ENCODE measurements around the gene STAM. TPM values are rescaled to one million over a fixed set of nuclear protein-coding genes. Genes with fewer than 3 reads are reported as not detected.

The STAM gene
- total and polyA plus RNA-seq, 9 of the 15 experiments (the other 6 are each of a cell fraction or from before 2014, with no cell fraction given): 13.8 to 33.5 (median 26.4) TPM

GRCh38 chr10:17624996-17625395, 19.0 kb upstream of the STAM start (continued):
- no peak for TF ChIP-seq CHCHD3 (CRISPR knock-in tag; IDR thresholded peaks at IDR 0.05)
- no peak for TF ChIP-seq PURB (CRISPR knock-in tag; IDR thresholded peaks at IDR 0.05; ENCODE audit: low read depth)
- no peak for TF ChIP-seq SREBF1 (IDR thresholded peaks at IDR 0.05; ENCODE audit: borderline replicate concordance, low read depth, low read length)
- TF ChIP-seq RBM39 (optimal IDR thresholded peaks at IDR 0.05; ENCODE audit: low read depth, low read length): no peak

- no peak for DNase-seq (ENCODE audit: extremely low read depth in 1 of 4, low spot score in 3 of 4)
- ATAC-seq: no peak
- Histone ChIP-seq H3K36me3 (ENCODE audit: control insufficient read depth, insufficient read depth, low read length) (no peaks in the 10 kb centered on the region), H3K79me2 (ENCODE audit: control insufficient read depth, insufficient read depth, low read length) (no peaks in the 10 kb centered on the region), H3K27me3 (ENCODE audit: control insufficient read depth in 2 of 2, insufficient read depth in 2 of 2, low read length in 2 of 2) (no peaks in the 10 kb centered on the region), H2AFZ (ENCODE audit: low read depth, low read length) (no peak overlapping the region), H3K4me1 (replicated peaks in 1 of 2; ENCODE audit: control insufficient read depth in 2 of 2, insufficient read depth in 2 of 2, low read length in 2 of 2) (no peaks in the 10 kb centered on the region), H3K4me2 (ENCODE audit: insufficient read depth, low read length) (no peak overlapping the region), H4K20me1 (replicated peaks; ENCODE audit: control insufficient read depth, insufficient read depth, low read length) (no peaks in the 10 kb centered on the region), H3K9me3 (replicated peaks; ENCODE audit: control insufficient read depth, insufficient read depth, low read depth, low read length) (no peaks in the 10 kb centered on the region), H3K9me1 (ENCODE audit: control insufficient read depth, insufficient read depth, low read length) (no peaks in the 10 kb centered on the region), H3K9ac (ENCODE audit: insufficient read depth in 1 of 2, low read depth in 2 of 2, low read length in 2 of 2) (no peak overlapping the region), H3K4me3 (no peak overlapping the region), H3K27ac (ENCODE audit: extremely low read depth, low read depth, low read length) (no peak overlapping the region)
- CTCF ChIA-PET (ENCODE audit: low intra/inter-chr PET ratio): no interaction called here
- intact Hi-C loops (cut with micrococcal nuclease): no loop called here
- in situ Hi-C loops (cut with MboI): no loop called here
- 5% methylated on average over 1 of the region's 1 CpG for WGBS (ENCODE audit: insufficient coverage, low coverage, missing lambda C conversion rate)
- POLR2A ChIA-PET: interaction anchor here (0.6 kb wide), 1 partner anchor 19 kb away, joined by 3 read pairs; no protein-coding TSS in a partner anchor
- no TSS peak for BruUV-seq (replicated peaks)
- no peak for FAIRE-seq
- TF ChIP-seq THAP7 (CRISPR knock-in tag; IDR thresholded peaks at IDR 0.05): no peak
- no peak for TF ChIP-seq BRF1 (IDR thresholded peaks at IDR 0.05; ENCODE audit: borderline replicate concordance, extremely low read depth, insufficient read length)
- no peak for TF ChIP-seq ZNF174 (CRISPR knock-in tag; IDR thresholded peaks at IDR 0.05)
- TF ChIP-seq ZBTB1 (CRISPR knock-in tag; IDR thresholded peaks at IDR 0.05; ENCODE audit: borderline replicate concordance, low read depth): no peak
- no peak for TF ChIP-seq ZNF584 (CRISPR knock-in tag; IDR thresholded peaks at IDR 0.05; ENCODE audit: low read depth)
- TF ChIP-seq SP1 (CRISPR knock-in tag; IDR thresholded peaks at IDR 0.05): no peak
- TF ChIP-seq CBFB (CRISPR knock-in tag; IDR thresholded peaks at IDR 0.05): no peak
- TF ChIP-seq BDP1 (IDR thresholded peaks at IDR 0.05; ENCODE audit: insufficient read depth, insufficient read length): no peak
Measured at GRCh38 chr10:17626656-17627055, 17.3 kb upstream of the STAM start.
